SW 1271 (cell line): Measurements from ENCODE around the gene ARID1B.
A peak's percentile ranks its signal among the peaks of the same experiment; 100 is the strongest.
"Not testable (repeated sequence)": the region's sequence is repeated elsewhere in the genome, so short reads cannot be mapped to it uniquely, and the experiment has no call there.

Experiments used
- DNase-seq, 2 experiments: peaks; one replicate each; lab custom pipeline; 2025; lab: John Stamatoyannopoulos, UW

ARID1B gene

GRCh38 chr6:157021993-157022740, 245.0 kb downstream of the ARID1B start:
- DNase-seq = peak; percentile 34 to 76

- DNase-seq = no peak
Observed at GRCh38 chr6:157023958-157024357, 246.8 kb downstream of the ARID1B start.

DNA sequence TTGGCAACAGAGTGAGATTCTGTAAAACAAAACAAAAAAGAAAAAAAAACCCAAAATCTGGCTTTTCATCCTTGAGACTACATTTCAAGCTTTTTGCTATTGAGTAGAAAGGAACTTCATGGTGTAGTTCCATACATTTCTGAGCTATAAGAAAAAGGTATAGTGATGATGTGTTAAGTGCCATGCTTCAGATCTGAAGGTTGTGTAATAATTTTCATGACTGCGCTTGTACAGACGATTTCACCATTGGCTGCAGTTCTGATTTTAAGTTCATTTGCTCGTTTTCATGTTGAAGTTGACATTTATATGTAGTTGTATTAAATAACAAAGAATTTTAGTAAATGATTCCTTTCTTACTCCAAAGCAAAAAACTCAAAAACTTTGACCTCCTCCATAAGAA, 247.6 kb downstream of the ARID1B start:
- no peak for DNase-seq

DNA sequence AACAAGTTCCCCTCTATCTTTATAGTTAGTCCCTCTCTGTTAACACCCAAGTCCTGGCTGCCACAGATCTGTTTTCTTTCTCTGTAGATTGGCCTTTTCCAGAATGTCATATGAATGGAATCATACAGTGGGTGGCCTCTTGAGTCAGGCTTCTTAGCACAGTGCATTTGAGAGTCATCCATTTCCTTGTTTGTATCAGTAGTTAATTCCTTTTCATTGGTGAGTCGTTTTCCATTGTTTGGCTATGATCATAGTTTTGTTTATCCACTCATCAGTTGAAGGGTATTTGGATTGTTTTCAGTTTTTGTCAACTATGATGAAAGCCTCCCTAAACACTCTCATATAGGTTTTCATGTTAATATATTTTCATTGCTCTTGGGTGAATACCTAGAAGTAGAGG, 248.3 kb downstream of the ARID1B start:
- no peak for DNase-seq

DNA sequence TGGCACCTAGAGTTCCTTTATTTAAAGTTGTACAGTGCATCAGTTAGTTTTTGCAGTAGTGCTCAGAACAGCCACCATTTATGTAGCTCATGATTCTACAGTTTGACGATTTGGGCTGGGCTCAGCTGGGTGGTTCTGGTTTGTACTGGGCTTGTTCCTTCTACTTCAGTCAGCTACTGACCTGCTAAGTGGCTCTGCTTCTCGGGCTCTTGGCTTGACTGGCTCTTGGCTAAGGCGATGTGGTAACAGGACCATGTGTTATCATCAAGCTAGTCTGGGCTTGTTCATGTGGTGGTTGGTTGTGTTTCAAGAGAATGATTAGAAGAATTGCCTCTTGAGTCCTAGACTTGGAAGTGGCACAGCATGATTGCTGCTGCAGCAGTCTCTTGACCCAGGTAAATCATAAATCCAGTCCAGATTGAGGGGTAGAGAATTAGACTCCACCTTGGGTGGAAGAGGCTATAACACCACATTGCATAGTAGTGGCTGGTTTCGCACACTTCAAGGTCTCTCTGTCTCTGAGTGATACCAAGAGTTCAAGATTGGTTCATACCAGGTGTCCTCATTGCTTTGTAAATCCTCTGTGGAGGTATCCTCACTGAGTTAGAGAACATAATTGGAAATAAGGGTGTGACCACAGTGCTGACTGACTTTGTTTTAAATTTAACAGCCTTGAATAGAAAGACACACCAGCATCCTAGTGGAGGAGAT, 253.0 kb downstream of the ARID1B start:
- DNase-seq = no peak

DNA sequence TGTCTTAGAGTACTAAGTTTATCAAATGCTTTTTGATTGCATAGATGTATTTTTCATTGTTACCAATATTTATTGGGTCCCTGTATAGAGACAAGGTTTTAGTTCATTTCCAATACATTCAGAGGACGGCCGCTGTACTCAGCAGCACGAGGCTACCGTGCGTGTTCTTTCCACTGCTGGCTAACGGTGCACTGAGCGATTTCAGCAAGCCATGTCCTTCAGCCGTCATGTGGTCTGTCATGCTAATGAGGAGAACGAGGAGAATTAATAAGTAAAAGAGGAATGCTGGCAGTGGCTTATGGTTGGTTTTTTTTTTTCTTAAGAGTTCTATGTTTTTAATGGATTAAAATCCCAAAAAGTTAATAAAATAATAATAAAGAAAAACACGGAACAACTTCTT, 253.6 kb downstream of the ARID1B start:
- no peak for DNase-seq

GRCh38 chr6:157032923-157033322, 255.7 kb downstream of the ARID1B start:
- no peak for DNase-seq

- DNase-seq = no peak
Observed at GRCh38 chr6:157033428-157034140, 256.4 kb downstream of the ARID1B start.

DNA sequence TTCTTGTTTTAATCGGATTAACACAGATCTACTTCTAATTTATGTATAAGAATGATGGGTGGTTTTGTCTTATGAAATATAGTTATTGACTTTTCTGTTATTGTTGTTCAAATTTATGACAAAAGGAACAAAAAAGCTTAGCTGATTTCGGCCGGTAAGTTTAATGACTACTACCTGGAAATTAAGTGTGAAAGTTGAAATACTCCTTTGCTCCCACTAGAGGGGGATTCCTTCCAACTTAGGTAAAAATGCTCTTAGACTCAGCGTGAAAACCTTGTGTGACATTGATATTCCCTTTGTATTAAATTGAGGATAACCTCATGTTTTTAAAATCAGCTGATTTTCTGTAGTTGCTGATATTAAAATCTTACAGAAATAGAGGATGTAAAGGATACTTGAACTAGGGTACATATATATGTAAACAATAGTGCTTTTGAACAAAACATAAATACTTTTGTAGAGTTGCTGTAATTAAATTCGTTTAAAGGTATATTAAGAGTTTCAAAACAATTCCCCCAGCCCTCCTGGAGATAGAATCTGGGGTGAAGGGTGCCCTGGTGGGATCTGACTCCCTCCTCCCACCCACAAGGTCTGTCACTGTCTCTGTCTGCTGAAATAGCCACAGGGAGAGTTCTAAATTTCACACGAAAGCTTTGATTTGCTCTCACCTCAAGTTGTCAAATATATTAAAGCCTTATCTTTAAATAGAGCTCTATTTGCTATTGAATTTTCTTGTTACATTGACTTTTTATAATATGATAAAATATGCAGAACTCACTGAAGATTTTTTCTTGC, 257.5 kb downstream of the ARID1B start:
- DNase-seq = peak; percentile 10 to 51

GRCh38 chr6:157035546-157035945, 258.4 kb downstream of the ARID1B start:
- DNase-seq = no peak

GRCh38 chr6:157036245-157036711, 259.1 kb downstream of the ARID1B start:
- no peak for DNase-seq

DNA sequence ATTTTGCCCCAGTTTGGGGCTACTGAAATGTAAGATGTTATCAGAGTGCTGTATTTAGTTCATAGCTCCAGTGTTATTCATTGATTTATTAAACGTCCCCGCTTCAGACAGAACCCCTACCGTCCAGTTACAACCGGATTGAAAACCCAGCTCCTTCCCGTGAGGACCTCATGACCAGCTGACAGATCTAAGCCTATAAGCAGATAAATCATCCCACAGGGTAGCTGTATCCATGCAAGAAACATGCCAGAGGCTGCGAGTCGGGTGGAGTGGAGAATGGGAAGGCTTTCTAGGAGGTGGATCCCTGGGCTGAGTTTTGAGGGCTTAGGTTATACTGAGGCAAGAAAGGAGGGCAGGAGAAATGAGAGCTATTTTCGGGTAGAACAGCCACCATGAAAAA, 260.0 kb downstream of the ARID1B start:
- no peak for DNase-seq

GRCh38 chr6:157038610-157039009, 261.4 kb downstream of the ARID1B start:
- DNase-seq = no peak

GRCh38 chr6:157039639-157040038, 262.5 kb downstream of the ARID1B start:
- not testable (repeated sequence) for DNase-seq

DNA sequence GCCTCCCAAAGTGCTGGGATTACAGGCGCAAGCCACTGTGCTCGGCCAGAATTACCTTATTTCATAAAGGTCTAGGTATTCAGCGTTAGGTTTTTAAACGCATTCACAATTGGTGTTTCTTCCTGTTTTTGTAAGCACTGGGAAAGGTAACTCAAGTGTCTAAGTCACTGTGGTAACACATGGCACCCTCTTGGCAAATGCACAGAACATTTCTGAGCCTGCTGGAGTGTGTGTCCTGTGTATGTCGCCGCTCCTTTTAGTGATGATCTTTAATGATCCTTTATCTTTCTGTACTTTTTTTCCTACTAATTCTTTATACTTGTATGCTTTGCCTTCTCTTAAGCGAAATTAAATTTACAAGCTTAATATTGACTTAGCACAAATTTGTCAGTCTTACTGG, 263.0 kb downstream of the ARID1B start:
- DNase-seq = no peak

- DNase-seq = peak; percentile 7 to 67
Observed at GRCh38 chr6:157045831-157046454, 268.8 kb downstream of the ARID1B start.

DNA sequence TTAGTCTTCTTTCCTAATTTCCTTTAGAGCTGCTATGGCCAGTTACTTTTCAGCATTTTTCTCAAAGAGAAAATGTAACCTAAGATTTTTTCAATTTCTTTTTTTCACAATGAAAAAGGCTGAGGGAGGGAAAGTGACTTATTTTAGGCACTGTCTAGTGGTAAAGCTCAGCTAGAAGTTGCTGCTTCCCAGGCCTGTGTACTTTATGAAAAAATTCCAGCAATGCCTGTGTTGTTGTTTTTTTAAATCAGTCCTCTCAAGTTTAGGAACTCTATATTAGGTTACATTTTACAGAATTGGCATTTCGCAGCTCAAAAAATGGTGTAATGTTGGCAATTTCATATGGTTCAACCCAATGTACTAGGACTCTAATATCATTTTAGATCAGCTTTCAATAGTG, 269.6 kb downstream of the ARID1B start:
- no peak for DNase-seq

- DNase-seq = no peak
Observed at GRCh38 chr6:157047328-157047727, 270.1 kb downstream of the ARID1B start.

- no peak for DNase-seq
Observed at GRCh38 chr6:157047951-157048350, 270.8 kb downstream of the ARID1B start.

- no peak for DNase-seq
Observed at GRCh38 chr6:157049133-157049532, 272.0 kb downstream of the ARID1B start.

DNA sequence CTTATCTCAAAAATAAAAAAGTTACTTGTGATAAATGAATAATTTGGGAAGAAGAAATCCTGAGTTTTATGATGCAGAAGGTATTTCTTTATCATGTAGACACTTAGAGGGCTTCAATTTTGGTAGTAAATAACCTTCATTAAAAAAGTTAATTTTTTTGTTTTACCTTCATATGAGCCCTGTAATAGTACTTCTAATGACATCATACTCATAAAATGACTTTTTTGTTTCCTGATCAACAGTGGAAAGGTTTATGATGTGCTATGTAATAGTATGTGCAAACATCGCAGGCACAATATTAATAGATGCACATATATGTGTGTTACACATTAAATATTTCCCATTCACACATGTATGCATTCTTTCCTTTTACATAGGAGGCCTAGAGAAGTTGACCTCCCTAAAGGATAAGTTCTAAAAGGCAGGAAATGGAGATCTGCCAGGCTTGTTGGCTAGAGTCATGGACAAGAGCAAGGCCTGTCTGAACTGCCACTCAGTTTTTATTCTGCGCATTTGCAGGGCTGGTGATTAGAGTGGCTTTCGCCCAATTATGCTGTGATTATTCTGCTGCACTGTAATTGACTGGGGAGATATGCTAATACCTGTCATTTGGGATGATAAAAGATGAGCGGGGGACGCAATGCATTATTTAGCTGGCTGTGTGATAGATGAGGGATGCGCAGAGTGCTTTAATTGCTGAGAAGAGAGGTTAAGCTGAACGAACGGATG, 273.5 kb downstream of the ARID1B start:
- DNase-seq = no peak
